Kidney epithelial cell (primary cell): ENCODE data around the gene RPTOR. TPM values are rescaled to one million over a fixed set of nuclear protein-coding genes. Genes with fewer than 3 reads are reported as not detected.
A peak's percentile ranks its signal among the peaks of the same experiment; 100 is the strongest.

Experiments used
- DNase-seq: peaks from one replicate; pipeline ENCODE4 v3.0.0-alpha.2; 2010; ENCODE audit warnings: low read depth
- H3K27me3 ChIP-seq: 2 replicates; pipeline ENCODE4 v1.6.0; 2011; ENCODE audit warnings: low read length; ENCODE audit not compliant: control insufficient read depth, insufficient read depth
- H3K36me3 ChIP-seq: 2 replicates; pipeline ENCODE4 v1.5.1; 2011; ENCODE audit warnings: low read length; ENCODE audit not compliant: control insufficient read depth, insufficient read depth
- H3K4me3 ChIP-seq: 2 replicates; pipeline ENCODE4 v1.5.1; 2011; ENCODE audit warnings: low read depth, mild to moderate bottlenecking, control low read depth, low read length
- total RNA-seq: library from RNA; depleted of rRNA; stranded (reverse); fragments of >200 nt; gene quantifications from 2 replicates; pipeline ENCODE4 v1.2.3, GENCODE V29; 2015
- TF ChIP-seq, protein P1 (sequence below): IDR thresholded peaks from 2 replicates; pipeline ENCODE4 v1.5.1; 2011; ENCODE audit warnings: mild to moderate bottlenecking, moderate library complexity, low read length, control low read depth, inconsistent platforms; ENCODE audit not compliant: insufficient read depth, poor library complexity, severe bottlenecking

The RPTOR gene
- total RNA-seq, 1 donor from 2014 or later, result 22.7 TPM

DNA sequence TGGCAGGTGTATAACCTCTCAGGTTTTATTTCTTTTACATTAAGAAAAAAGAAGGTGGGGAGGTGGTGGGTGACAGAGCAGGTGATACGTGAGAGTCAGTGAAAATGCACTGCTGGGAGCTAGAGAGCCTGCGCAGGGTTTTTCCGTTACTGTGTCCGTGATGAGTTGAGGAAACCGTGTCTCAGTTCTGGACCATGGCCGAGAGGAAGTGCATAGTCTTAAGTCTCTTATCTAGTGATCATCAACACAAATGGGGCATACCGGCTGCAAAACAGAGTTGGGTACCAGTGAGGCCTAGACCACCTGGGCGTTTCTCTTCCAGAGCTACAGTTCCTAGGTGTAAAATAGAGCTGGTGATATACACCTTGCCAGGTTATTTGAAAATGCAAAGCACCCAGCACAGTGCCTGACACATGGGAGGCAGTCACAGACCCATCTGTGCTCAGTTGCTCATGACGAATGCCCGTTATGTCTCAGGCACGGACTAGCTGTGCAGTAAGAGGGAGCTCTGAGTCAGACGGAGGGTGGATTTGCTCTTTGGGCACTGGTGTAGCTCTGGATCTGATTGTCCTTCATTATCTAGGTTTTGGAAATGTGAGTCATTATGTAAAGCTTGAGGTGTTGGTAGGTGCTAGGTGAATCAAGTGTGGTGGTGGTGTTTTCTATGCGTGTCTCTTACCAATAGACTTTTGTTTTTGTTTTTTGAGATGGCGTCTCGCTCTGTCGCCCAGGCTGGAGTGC lies 60.9 kb downstream of the RPTOR start:
- DNase-seq, result peak; percentile 31
- Histone ChIP-seq H3K4me3 (no peak overlapping the region), H3K36me3 (no peaks in the 10 kb centered on the region), H3K27me3 (no peaks in the 10 kb centered on the region)
- TF ChIP-seq, protein P1, sequence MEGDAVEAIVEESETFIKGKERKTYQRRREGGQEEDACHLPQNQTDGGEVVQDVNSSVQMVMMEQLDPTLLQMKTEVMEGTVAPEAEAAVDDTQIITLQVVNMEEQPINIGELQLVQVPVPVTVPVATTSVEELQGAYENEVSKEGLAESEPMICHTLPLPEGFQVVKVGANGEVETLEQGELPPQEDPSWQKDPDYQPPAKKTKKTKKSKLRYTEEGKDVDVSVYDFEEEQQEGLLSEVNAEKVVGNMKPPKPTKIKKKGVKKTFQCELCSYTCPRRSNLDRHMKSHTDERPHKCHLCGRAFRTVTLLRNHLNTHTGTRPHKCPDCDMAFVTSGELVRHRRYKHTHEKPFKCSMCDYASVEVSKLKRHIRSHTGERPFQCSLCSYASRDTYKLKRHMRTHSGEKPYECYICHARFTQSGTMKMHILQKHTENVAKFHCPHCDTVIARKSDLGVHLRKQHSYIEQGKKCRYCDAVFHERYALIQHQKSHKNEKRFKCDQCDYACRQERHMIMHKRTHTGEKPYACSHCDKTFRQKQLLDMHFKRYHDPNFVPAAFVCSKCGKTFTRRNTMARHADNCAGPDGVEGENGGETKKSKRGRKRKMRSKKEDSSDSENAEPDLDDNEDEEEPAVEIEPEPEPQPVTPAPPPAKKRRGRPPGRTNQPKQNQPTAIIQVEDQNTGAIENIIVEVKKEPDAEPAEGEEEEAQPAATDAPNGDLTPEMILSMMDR, result no peak

DNA sequence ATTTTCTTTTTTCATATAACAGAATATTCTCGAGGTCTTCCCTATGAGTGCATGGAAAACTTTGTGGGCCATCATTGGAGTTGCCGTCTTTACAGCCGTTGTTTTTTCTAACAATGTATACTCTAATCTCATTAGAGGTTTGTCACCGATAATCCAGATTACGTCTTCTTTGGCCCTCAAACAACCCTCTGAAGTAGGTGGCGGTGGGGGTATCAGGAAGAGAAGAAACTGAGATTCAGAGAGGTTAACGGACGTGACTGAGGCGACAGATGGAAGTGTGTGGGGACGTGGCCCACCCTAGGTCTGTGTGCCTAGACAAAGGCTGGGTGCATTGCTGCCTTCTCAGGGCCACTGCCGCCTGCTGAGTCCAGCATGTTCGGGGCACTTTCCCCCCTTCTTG lies 63.7 kb downstream of the RPTOR start:
- Histone ChIP-seq H3K27me3 (no peaks in the 10 kb centered on the region), H3K36me3 (no peaks in the 10 kb centered on the region), H3K4me3 (no peak overlapping the region)
- TF ChIP-seq, protein P1, result no peak
- DNase-seq, result no peak

DNA sequence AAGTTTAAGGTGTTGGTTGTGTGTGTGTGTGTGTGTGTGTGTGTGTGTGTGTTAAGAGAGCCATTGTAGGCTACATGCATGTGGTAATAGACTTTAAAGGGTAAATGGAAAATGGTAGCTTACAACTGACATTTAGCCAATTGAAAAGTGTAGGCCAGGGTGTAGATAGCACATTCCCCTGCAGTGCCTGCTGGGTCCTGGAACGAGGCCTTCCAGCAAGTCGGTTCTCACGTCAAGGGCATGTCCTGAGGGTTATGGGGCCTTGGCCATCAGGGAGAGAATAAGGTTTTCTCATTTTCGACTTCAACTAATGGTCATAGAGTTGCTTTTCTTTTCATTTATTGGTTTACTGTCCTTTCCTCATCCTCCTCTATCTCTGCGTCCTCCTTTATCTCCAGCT lies 65.1 kb downstream of the RPTOR start:
- no peak for DNase-seq
- H3K27me3 ChIP-seq, result no peaks in the 10 kb centered on the region
- H3K36me3 ChIP-seq, result no peaks in the 10 kb centered on the region
- no peak overlapping the region for H3K4me3 ChIP-seq
- TF ChIP-seq, protein P1, result no peak

DNA sequence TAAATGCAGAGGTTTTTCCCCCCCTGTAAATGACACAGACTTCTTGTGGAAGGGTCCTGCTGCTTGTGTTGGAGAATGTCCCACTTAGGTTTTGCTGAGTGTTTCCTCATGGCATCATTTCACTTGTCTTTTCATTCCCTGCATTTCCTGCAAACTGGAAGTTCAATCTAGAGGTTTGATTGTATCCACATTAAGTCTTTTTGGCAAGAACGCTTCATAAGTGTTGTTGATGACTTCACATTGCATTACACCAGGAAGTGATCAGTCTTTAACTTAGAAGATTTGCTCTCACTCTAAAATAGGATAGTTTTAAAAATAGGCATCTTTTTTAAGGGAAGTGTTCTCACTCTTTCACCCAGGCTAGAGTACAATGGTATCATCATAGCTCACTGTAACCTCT lies 67.2 kb downstream of the RPTOR start:
- TF ChIP-seq, protein P1, result no peak
- Histone ChIP-seq H3K36me3 (no peaks in the 10 kb centered on the region), H3K4me3 (no peak overlapping the region), H3K27me3 (no peaks in the 10 kb centered on the region)
- no peak for DNase-seq

DNA sequence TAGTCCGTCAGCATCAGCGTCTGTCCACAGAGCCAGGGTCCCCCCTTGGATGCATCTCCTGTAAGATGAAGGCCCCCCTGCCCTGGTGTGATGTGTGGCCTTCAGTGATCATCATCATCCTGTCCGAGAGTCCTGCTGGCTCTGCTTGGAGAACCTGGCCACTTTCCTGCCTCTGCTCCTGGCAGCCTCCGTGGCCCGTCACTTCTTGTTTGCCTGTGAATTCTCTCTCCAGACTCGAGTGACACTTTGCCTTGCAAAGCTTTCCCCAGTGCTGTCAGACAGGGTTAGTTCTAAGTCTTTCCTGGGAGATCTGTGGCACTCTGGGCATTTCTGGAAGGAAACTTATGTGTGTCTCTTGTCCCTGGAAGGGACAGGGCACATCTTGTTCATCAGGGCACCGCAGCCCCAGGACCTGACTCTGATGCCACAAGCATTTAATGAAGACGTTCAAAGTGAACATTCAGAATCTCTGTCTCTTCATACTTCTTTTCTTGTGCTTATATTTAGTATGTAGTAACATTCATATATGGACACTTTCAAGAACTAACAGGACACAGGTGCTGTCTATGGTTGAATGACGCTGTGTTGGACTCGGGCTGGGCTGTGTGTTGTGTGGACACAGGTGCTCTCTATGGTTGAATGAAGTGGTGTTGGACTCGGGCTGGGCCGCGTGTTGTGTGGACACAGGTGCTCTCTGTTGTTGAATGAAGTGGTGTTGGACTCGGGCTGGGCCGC lies 68.5 kb downstream of the RPTOR start:
- Histone ChIP-seq H3K27me3 (no peaks in the 10 kb centered on the region), H3K36me3 (no peaks in the 10 kb centered on the region), H3K4me3 (no peak overlapping the region)
- TF ChIP-seq, protein P1, result no peak
- no peak for DNase-seq
